ENCODE data around the gene USP25.

- TF ChIP-seq POLR2A (IDR thresholded peaks at IDR 0.05), result no peak
- TF ChIP-seq, protein P1, sequence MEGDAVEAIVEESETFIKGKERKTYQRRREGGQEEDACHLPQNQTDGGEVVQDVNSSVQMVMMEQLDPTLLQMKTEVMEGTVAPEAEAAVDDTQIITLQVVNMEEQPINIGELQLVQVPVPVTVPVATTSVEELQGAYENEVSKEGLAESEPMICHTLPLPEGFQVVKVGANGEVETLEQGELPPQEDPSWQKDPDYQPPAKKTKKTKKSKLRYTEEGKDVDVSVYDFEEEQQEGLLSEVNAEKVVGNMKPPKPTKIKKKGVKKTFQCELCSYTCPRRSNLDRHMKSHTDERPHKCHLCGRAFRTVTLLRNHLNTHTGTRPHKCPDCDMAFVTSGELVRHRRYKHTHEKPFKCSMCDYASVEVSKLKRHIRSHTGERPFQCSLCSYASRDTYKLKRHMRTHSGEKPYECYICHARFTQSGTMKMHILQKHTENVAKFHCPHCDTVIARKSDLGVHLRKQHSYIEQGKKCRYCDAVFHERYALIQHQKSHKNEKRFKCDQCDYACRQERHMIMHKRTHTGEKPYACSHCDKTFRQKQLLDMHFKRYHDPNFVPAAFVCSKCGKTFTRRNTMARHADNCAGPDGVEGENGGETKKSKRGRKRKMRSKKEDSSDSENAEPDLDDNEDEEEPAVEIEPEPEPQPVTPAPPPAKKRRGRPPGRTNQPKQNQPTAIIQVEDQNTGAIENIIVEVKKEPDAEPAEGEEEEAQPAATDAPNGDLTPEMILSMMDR (IDR thresholded peaks at IDR 0.05 in 8 of 11, conservative IDR thresholded peaks at IDR 0.05 in 3 of 11), result no peak
These were observed 71.6 kb downstream of the USP25 start for GRCh38 chr21:15801352-15801863.
